Keratinocyte (primary cell): Measurements from ENCODE around the gene PTPRN2. TPM values are rescaled to one million over a fixed set of nuclear protein-coding genes. Genes with fewer than 3 reads are reported as not detected.
"Not testable (repeated sequence)": the region's sequence is repeated elsewhere in the genome, so short reads cannot be mapped to it uniquely, and the experiment has no call there.

Experiments
- DNase-seq: peaks from one replicate; pipeline ENCODE4 v3.0.0-alpha.2; 2011; ENCODE audit warnings: low read depth, missing footprints, low spot score
- FAIRE-seq: peaks from 2 replicates; lab custom pipeline; 2011; peaks lifted over from hg19 to GRCh38; lab: Jason Lieb, UNC
- H2AFZ ChIP-seq: 2 replicates; pipeline ENCODE4 v1.6.0; 2012; ENCODE audit warnings: low read length, control low read depth, inconsistent platforms; ENCODE audit not compliant: control insufficient read depth
- H3K27ac ChIP-seq: 2 replicates; pipeline ENCODE4 v1.5.1; 2011; ENCODE audit warnings: low read length; ENCODE audit not compliant: control insufficient read depth, insufficient read depth
- H3K27me3 ChIP-seq: 3 replicates; pipeline ENCODE4 v1.6.0; 2011; ENCODE audit warnings: low read length; ENCODE audit not compliant: control insufficient read depth, insufficient read depth; ENCODE audit errors: extremely low read depth
- H3K36me3 ChIP-seq, 2 experiments: 2 replicates in 1 of 2; 3 replicates in 1 of 2; pipeline ENCODE4 v1.5.1; 2011; ENCODE audit warnings: low read length in 2 of 2, mild to moderate bottlenecking in 1 of 2; ENCODE audit not compliant: control insufficient read depth in 2 of 2, insufficient read depth in 2 of 2; ENCODE audit errors: extremely low read depth in 1 of 2
- H3K4me1 ChIP-seq: 3 replicates; pipeline ENCODE4 v1.5.1; 2011; ENCODE audit warnings: low read length; ENCODE audit not compliant: control insufficient read depth, insufficient read depth; ENCODE audit errors: extremely low read depth
- H3K4me2 ChIP-seq: 3 replicates; pipeline ENCODE4 v1.6.0; 2011; ENCODE audit warnings: low read depth, low read length; ENCODE audit not compliant: control insufficient read depth, insufficient read depth; ENCODE audit errors: extremely low read depth
- H3K4me3 ChIP-seq, 3 experiments: fragments of 200-600 bp in 1 of 3; sonication (generic) in 1 of 3; 2 replicates in 2 of 3; 3 replicates in 1 of 3; pipeline ENCODE4 v1.5.1; 2011 to 2016; ENCODE audit warnings: low read length in 3 of 3, mild to moderate bottlenecking in 3 of 3, control low read depth in 2 of 3, inconsistent platforms in 1 of 3, low read depth in 1 of 3, mixed read lengths in 1 of 3, mixed run types in 1 of 3, moderate library complexity in 1 of 3; ENCODE audit not compliant: control insufficient read depth in 2 of 3, insufficient read depth in 2 of 3; ENCODE audit errors: extremely low read depth in 1 of 3
- H3K79me2 ChIP-seq: 2 replicates; pipeline ENCODE4 v1.6.0; 2012; ENCODE audit warnings: low read length; ENCODE audit not compliant: control insufficient read depth, insufficient read depth
- H3K9ac ChIP-seq: 3 replicates; pipeline ENCODE4 v1.6.0; 2011; ENCODE audit warnings: low read length; ENCODE audit not compliant: control insufficient read depth, insufficient read depth; ENCODE audit errors: extremely low read depth
- H3K9me1 ChIP-seq: 3 replicates; pipeline ENCODE4 v1.6.0; 2011; ENCODE audit warnings: low read length; ENCODE audit not compliant: control insufficient read depth, insufficient read depth; ENCODE audit errors: extremely low read depth
- H3K9me3 ChIP-seq: 2 replicates; pipeline ENCODE4 v1.5.1; 2012; ENCODE audit warnings: low read depth, low read length; ENCODE audit not compliant: control insufficient read depth
- H4K20me1 ChIP-seq: 3 replicates; pipeline ENCODE4 v1.6.0; 2011; ENCODE audit warnings: low read length; ENCODE audit not compliant: control insufficient read depth, insufficient read depth; ENCODE audit errors: extremely low read depth
- EZH2 ChIP-seq: IDR thresholded peaks from one replicate; pipeline ENCODE4 v1.6.1; 2012; ENCODE audit warnings: inconsistent platforms, mild to moderate bottlenecking, low read length, moderate library complexity
- dilution Hi-C: fragments of 300-500 bp; cut with MboI; formaldehyde crosslinking; loops from one replicate; pipeline ENCODE4 v1.7.0; 2020; ENCODE audit warnings: low sequenced_read_pairs; ENCODE audit not compliant: extremely low pct_ligation_motif_present
- polyA plus RNA-seq, 5 experiments: library from polyadenylated mRNA; depleted of rRNA in 3 of 5; stranded (reverse) in 3 of 5; stranded (forward) in 1 of 5; unstranded in 1 of 5; fragments of >200 nt; gene quantifications; 1 replicate in 1 of 5; 2 replicates in 3 of 5; 3 replicates in 1 of 5; pipeline versions ENCODE4 v1.2.1 to v1.2.3, GENCODE V29; 2011 to 2012; ENCODE audit warnings: missing spikeins in 2 of 5, low read depth in 1 of 5, low replicate concordance in 1 of 5
- TF ChIP-seq, protein P1 (sequence below), 3 experiments: IDR thresholded peaks in 1 of 3; conservative IDR thresholded peaks in 1 of 3; optimal IDR thresholded peaks in 1 of 3; 2 replicates in 2 of 3; 3 replicates in 1 of 3; pipeline versions ENCODE3 to v1.5.1; 2011; ENCODE audit warnings: low read length in 3 of 3, mild to moderate bottlenecking in 3 of 3, moderate library complexity in 2 of 3, control low read depth in 1 of 3, inconsistent platforms in 1 of 3; ENCODE audit not compliant: insufficient read depth in 2 of 3; ENCODE audit errors: extremely low read depth in 1 of 3

PTPRN2 gene
- polyA plus RNA-seq, 1 donor (not counting 4 experiments of a cell fraction or from before 2014, with no cell fraction given): not detected

DNA sequence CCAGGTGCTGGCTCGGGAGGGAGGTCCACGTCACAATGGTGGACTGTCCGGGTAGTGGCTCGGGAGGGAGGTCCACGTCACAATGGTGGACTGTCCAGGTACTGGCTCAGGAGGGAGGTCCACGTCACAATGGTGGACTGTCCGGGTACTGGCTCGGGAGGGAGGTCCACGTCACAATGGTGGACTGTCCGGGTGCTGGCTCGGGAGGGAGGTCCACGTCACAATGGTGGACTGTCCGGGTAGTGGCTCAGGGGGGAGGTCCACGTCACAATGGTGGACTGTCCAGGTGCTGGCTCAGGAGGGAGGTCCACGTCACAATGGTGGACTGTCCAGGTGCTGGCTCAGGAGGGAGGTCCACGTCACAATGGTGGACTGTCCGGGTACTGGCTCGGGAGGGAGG lies 65.8 kb downstream of the PTPRN2 start:
- not testable (repeated sequence) for FAIRE-seq, DNase-seq

DNA sequence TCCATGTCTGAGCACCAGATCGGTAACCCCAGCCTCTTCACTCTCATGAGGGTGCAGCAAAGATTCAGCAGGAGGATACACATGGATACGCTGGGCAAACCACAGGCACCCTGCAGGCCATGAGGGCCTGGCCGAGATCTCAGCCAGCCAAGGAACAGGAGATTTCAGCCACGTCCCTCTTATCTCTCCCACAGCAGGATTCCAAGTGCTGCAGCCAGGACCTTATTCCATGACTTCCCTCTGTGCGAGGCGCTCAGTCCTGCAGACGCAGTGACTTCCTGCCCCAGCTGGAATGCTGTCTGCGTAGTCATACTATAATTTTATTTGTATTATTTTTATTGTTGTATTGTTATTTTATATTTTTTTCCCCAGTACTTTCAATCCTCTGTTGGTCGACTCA lies 66.8 kb downstream of the PTPRN2 start:
- H3K9me3 ChIP-seq: peaks cover 14% of the 10 kb centered on the region
- H3K9ac ChIP-seq: no peak overlapping the region
- no peak overlapping the region for H3K4me2 ChIP-seq
- no peak overlapping the region for H3K4me3 ChIP-seq
- dilution Hi-C loops: no loop called here
- no peak overlapping the region for H2AFZ ChIP-seq
- FAIRE-seq: no peak
- H3K9me1 ChIP-seq: no peaks in the 10 kb centered on the region
- H3K27me3 ChIP-seq: no peaks in the 10 kb centered on the region
- no peaks in the 10 kb centered on the region for H3K79me2 ChIP-seq
- TF ChIP-seq, protein P1, sequence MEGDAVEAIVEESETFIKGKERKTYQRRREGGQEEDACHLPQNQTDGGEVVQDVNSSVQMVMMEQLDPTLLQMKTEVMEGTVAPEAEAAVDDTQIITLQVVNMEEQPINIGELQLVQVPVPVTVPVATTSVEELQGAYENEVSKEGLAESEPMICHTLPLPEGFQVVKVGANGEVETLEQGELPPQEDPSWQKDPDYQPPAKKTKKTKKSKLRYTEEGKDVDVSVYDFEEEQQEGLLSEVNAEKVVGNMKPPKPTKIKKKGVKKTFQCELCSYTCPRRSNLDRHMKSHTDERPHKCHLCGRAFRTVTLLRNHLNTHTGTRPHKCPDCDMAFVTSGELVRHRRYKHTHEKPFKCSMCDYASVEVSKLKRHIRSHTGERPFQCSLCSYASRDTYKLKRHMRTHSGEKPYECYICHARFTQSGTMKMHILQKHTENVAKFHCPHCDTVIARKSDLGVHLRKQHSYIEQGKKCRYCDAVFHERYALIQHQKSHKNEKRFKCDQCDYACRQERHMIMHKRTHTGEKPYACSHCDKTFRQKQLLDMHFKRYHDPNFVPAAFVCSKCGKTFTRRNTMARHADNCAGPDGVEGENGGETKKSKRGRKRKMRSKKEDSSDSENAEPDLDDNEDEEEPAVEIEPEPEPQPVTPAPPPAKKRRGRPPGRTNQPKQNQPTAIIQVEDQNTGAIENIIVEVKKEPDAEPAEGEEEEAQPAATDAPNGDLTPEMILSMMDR (optimal IDR thresholded peaks at IDR 0.05 in 1 of 3, IDR thresholded peaks at IDR 0.05 in 1 of 3, conservative IDR thresholded peaks at IDR 0.05 in 1 of 3; ENCODE audit: extremely low read depth in 1 of 3, insufficient read depth in 2 of 3, low read length in 3 of 3): no peak
- no peak for TF ChIP-seq EZH2
- H3K4me1 ChIP-seq: no peaks in the 10 kb centered on the region
- no peak overlapping the region for H3K27ac ChIP-seq
- H4K20me1 ChIP-seq: no peaks in the 10 kb centered on the region
- DNase-seq: no peak
- H3K36me3 ChIP-seq: no peaks in the 10 kb centered on the region

More for the DNA sequence above, 65.8 kb downstream of the PTPRN2 start:
- H3K4me3 ChIP-seq, H3K27ac ChIP-seq, H2AFZ ChIP-seq, H3K79me2 ChIP-seq, H3K27me3 ChIP-seq, H3K36me3 ChIP-seq, H4K20me1 ChIP-seq, H3K9me1 ChIP-seq, H3K4me2 ChIP-seq, dilution Hi-C loops, H3K4me1 ChIP-seq, H3K9ac ChIP-seq: not testable (repeated sequence)
- H3K9me3 ChIP-seq: peaks cover 15% of the 10 kb centered on the region

DNA sequence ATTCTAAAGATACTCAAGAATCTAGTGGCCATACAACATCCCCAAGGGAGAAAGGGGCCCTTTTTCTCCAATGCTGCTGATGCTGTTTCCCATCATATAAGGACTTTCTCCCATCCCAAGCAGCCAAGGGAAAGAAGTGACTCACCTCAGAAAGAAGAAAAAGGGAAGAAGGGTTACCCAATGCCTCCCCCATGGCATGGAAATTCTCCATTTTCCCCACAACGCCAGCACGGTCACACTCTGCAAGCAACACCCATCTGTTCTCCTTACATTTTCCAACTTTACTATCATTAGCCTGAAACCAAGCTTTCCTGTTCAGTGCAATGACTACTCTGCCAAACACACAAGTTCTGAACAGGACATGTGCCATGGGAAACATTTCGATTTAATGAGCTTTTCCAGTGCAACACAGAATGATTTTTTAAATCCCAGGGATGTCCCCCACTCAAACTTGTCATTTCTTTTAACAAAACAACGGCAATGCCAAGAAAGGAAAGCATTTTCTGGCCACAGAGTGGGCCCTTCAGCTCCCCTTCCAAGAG lies 67.9 kb downstream of the PTPRN2 start:
- Histone ChIP-seq H3K9me1 (no peaks in the 10 kb centered on the region), H3K79me2 (no peaks in the 10 kb centered on the region), H3K27me3 (no peaks in the 10 kb centered on the region), H3K36me3 (no peaks in the 10 kb centered on the region), H3K9me3 (peaks cover 16% of the 10 kb centered on the region), H4K20me1 (no peaks in the 10 kb centered on the region), H3K9ac (no peak overlapping the region), H3K4me3 (no peak overlapping the region), H3K27ac (no peak overlapping the region), H2AFZ (no peak overlapping the region), H3K4me2 (no peak overlapping the region), H3K4me1 (no peaks in the 10 kb centered on the region)
- DNase-seq (no peak), FAIRE-seq (no peak)
- dilution Hi-C loops: no loop called here
- TF ChIP-seq, protein P1 (optimal IDR thresholded peaks at IDR 0.05 in 1 of 3, IDR thresholded peaks at IDR 0.05 in 1 of 3, conservative IDR thresholded peaks at IDR 0.05 in 1 of 3; ENCODE audit: extremely low read depth in 1 of 3, insufficient read depth in 2 of 3, low read length in 3 of 3): no peak
- TF ChIP-seq EZH2: no peak
